Skeletal muscle tissue (tissue), 4 donors: Measurements from ENCODE around the gene ULBP2. TPM values are rescaled to one million over a fixed set of nuclear protein-coding genes. Genes with fewer than 3 reads are reported as not detected.

Experiments
- H3K27ac ChIP-seq: one replicate; pipeline ENCODE4 v1.7.0; 2013; ENCODE audit warnings: mild to moderate bottlenecking, low read depth, low read length, inconsistent platforms
- H3K27me3 ChIP-seq, 3 donors: one replicate each; pipeline ENCODE4 v1.7.0; 2013; ENCODE audit warnings: low read length in 3 of 3; ENCODE audit not compliant: control insufficient read depth in 3 of 3, insufficient read depth in 3 of 3
- H3K36me3 ChIP-seq, 3 donors: one replicate each; pipeline ENCODE4 v1.7.0; 2013; ENCODE audit warnings: low read length in 3 of 3; ENCODE audit not compliant: control insufficient read depth in 3 of 3, insufficient read depth in 3 of 3
- H3K4me1 ChIP-seq, 3 donors: one replicate each; pipeline ENCODE4 v1.7.0; 2013; ENCODE audit warnings: low read length in 3 of 3, mild to moderate bottlenecking in 3 of 3; ENCODE audit not compliant: control insufficient read depth in 3 of 3, insufficient read depth in 3 of 3
- H3K4me3 ChIP-seq, 3 donors: one replicate each; pipeline ENCODE4 v1.7.0; 2013; ENCODE audit warnings: low read length in 3 of 3
- H3K9ac ChIP-seq, 3 donors: one replicate each; pipeline ENCODE4 v1.7.0; 2013; ENCODE audit warnings: low read length in 3 of 3, mild to moderate bottlenecking in 3 of 3, moderate library complexity in 2 of 3, low read depth in 1 of 3
- H3K9me3 ChIP-seq, 3 donors: one replicate each; pipeline ENCODE4 v1.7.0; 2013; ENCODE audit warnings: low read length in 3 of 3; ENCODE audit not compliant: control insufficient read depth in 3 of 3
- total RNA-seq: library from RNA; depleted of rRNA; stranded (reverse); fragments of >200 nt; gene quantifications from one replicate; pipeline ENCODE4 v1.2.3, GENCODE V29; 2014
- donor health status: Osteomylitis.

The ULBP2 gene, protein sequence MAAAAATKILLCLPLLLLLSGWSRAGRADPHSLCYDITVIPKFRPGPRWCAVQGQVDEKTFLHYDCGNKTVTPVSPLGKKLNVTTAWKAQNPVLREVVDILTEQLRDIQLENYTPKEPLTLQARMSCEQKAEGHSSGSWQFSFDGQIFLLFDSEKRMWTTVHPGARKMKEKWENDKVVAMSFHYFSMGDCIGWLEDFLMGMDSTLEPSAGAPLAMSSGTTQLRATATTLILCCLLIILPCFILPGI
- total RNA-seq = not detected

DNA sequence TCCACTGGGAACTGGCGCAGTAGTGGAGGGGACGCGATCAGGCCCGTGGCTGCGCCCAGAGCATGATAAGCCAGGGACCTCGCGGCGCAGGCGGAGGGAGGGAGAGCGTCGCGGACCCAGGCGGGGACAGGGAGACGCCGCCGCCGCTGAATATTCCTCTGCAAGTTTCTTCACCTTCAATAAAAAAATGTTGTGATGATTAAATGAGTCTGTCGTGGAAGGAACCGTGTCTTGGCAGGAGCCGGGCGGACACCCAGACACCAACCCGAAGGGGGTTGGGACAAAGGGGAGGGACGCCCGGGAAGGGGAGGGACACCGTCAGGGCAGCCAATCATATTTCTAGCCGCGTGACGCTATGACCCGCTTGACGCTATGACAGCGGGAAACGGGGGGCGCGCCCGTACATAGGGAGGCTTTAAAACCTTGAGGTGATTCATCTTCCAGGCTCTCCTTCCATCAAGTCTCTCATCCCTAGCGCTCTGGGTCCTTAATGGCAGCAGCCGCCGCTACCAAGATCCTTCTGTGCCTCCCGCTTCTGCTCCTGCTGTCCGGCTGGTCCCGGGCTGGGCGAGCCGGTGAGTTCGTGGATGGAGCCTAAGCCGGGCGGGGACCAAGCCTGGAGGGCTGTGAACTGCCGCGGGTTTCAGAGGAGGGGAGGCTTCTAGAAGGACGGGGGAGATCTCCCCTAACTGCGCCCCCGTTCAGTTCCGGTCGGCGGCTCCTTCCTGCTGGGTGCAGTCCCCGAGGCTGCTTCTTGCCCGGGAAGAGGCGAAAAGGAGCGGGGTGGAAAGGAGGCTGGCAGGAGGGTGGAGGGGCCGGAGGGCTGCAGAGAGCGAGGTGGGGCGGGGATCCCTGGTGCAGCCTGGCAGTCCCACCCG, at the start of gene ULBP2:
Gene ULBP2, plus strand, starts transcription at position 432 of the 878 bp plus-strand sequence. Its CDS starts 59 bp downstream, at position 491.
- Histone ChIP-seq H3K4me1 (peaks cover 11 to 22% (median 15%) of the 10 kb centered on the region in 3 donors), H3K36me3 (no peaks in the 10 kb centered on the region), H3K27ac (no peak within 1 kb of the TSS), H3K9me3 (no peaks in the 10 kb centered on the region), H3K27me3 (peaks cover 36 to 56% (median 39%) of the 10 kb centered on the region in 3 donors), H3K9ac (peak within 1 kb of the TSS in 2 of 3 donors; percentile 64 to 70), H3K4me3 (peak within 1 kb of the TSS; percentile 75 to 79 (median 78))

DNA sequence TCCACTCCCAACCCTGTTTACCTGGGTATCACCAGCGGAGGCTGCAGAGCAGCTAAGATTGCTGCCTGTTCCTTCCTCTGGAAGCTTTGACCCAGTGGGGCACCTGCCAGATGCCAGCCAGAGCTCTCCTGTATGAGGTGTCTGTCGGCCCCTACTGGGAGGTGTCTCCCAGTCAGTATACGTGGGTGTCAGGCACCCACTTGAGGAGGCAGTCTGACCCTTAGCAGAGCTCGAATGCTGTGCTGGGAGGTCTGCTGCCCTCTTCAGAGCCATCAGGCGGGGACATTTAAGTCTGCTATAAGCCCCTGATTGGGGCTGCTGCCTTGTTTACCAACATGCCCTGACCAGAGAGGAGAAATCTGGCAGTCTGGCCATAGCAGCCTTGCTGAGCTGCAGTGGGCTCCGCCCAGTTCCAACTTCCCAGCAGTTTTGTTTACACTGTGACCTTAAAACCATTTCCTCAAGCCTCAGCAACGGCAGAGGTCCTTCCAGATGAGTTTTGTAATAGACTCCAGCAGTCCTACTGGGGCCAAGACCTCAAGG, 46.7 kb upstream of the ULBP2 start:
- H3K9ac ChIP-seq = peak overlapping the region in 2 of 3 donors; percentile 52 to 62
- H3K9me3 ChIP-seq = no peaks in the 10 kb centered on the region
- H3K36me3 ChIP-seq = no peaks in the 10 kb centered on the region
- peak overlapping the region; percentile 13 to 30 (median 20) for H3K4me3 ChIP-seq
- H3K4me1 ChIP-seq = peaks cover 39 to 46% (median 45%) of the 10 kb centered on the region in 3 donors
- no peaks in the 10 kb centered on the region for H3K27me3 ChIP-seq
- H3K27ac ChIP-seq = peak overlapping the region; percentile 75

DNA sequence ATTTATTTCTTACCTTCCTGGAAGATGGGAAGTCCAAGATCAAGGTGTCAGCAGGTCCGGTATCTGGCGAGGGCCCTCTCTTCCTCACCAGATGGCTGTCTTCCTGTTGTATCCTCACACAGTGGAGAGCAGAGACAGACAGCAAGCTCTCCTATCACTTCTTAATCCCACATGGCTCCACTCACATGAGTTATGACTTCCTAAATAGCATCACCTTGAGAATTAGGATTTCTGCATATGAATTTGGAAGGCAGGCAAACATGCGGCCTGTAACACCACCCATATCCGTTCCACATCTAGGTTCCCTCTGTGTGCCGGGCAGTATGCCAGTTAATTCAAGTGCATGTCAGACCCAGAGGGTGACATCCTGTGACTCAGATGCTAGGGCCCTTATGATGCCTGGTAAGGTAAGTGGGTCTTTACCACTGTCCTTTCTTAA, 46.0 kb upstream of the ULBP2 start:
- H3K4me3 ChIP-seq = peak overlapping the region in 2 of 3 donors; percentile 17 to 20
- H3K9ac ChIP-seq = peak overlapping the region in 1 of 3 donors; percentile 8
- no peaks in the 10 kb centered on the region for H3K27me3 ChIP-seq
- peak overlapping the region; percentile 75 for H3K27ac ChIP-seq
- no peaks in the 10 kb centered on the region for H3K36me3 ChIP-seq
- peaks cover 32 to 39% (median 39%) of the 10 kb centered on the region in 3 donors for H3K4me1 ChIP-seq
- H3K9me3 ChIP-seq = no peaks in the 10 kb centered on the region

DNA sequence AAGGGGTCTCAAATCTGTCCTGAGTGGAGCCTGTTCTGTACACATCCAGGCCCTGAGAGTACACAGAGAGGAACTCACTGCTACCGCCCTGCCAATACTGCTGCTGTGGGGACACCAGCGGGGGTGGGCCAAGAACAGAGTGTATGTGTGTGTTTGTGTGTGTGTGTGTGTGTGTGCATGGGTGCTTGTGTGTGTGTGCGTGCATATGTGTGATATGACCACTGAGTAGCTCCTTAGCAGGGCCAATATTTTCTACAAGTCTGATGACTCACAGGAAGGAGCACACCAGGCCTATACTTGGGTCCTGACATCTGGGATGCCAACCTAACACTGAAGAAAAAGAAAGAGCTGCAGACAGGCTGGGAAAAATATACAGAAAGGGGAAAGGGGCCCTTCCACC, 45.3 kb upstream of the ULBP2 start:
- peak overlapping the region in 1 of 3 donors; percentile 28 for H3K9ac ChIP-seq
- H3K27ac ChIP-seq = peak overlapping the region; percentile 75

DNA sequence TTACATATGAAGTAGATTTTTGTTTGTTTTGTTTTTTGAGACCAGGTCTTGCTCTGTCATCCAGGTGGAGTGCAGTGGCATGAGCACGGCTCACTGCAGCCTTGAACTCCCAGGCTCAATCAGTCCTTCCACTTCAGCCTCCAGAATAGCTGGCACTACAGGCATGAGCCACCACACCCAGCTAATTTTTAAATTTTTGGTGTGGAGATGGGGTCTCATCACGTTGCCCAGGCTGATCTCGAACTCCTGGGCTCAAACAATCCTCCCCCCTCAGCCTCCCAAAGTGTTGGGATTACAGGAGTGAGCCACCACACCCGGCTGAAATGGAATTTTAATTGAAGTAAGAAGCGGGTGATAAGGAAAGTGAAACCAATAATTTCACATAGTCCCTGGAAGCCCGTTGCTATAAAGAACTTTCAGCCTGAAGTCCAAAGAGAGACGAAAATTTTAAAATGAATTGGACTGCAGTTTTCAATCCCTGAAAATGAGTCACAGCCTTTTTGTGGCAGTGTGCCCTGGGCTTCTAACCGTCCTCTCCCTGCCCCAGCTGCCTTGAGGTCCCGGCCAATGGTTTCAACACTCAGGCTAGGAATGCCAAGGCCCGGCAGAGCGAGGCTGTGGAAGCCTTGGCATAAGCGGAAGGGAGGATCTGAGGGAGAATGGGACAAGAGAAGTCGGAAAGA, 44.7 kb upstream of the ULBP2 start:
- H3K4me1 ChIP-seq = peaks cover 32 to 39% (median 37%) of the 10 kb centered on the region in 3 donors
- no peaks in the 10 kb centered on the region for H3K36me3 ChIP-seq
- peak overlapping the region; percentile 41 to 48 (median 44) for H3K4me3 ChIP-seq
- H3K27me3 ChIP-seq = no peaks in the 10 kb centered on the region
- peak overlapping the region; percentile 75 for H3K27ac ChIP-seq
- H3K9ac ChIP-seq = peak overlapping the region in 2 of 3 donors; percentile 28 to 33
- H3K9me3 ChIP-seq = no peaks in the 10 kb centered on the region

More for the DNA sequence above, 45.3 kb upstream of the ULBP2 start:
- no peaks in the 10 kb centered on the region for H3K36me3 ChIP-seq
- H3K27me3 ChIP-seq = no peaks in the 10 kb centered on the region
- no peaks in the 10 kb centered on the region for H3K9me3 ChIP-seq
- no peak overlapping the region for H3K4me3 ChIP-seq
- H3K4me1 ChIP-seq = peaks cover 32 to 39% (median 37%) of the 10 kb centered on the region in 3 donors

DNA sequence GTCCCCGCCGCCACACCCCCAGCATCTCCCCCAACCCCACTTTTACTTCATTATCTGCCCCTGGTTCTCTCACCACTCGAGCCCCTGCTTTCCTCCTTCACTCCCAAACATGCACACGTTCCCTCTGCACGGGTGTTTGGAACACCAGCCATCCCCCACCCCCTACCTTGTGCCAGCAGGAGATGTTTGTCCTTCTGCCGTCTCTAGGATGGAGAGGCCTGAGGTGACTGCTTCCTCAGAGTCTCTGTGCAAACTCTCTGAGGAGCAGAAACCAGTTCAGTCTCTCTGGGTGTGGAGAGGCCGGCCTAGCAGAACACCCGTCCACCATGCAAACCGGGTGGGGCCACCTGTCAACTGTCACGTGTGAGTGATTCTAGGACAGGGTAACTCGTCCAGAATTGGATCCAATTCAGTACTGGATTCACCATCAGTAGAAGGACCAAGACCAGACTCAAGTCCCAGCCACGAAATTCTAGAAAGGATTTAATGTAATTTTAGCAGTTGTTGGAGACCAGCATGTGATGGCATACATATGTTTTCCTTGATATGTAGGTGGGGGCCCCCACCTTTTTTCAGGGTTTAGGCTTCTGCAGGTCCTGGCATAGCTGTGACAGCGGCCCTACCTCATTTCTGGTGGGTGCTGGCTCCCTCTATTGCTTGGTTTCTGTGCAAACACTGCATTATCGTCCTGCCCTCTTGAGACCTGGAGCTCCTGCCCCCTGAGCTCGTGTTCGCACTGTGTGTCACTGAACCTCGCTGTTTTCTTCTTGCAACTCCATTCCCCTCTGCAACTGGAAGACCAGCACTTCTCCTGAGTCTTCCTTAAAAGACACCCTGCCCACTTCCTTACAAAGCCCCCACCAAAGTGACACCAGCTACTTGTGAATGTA, 43.7 kb upstream of the ULBP2 start, which contains the start of gene RAET1E:
Gene RAET1E, minus strand, starts transcription at position 259 of the 890 bp plus-strand sequence. CDS start 7,212 bp downstream, outside the sequence.
- Histone ChIP-seq H3K9ac (peak within 1 kb of the TSS in 2 of 3 donors; percentile 28 to 33), H3K9me3 (no peaks in the 10 kb centered on the region), H3K4me3 (peak within 1 kb of the TSS; percentile 41 to 48 (median 44)), H3K27me3 (no peaks in the 10 kb centered on the region), H3K27ac (peak within 1 kb of the TSS; percentile 75), H3K4me1 (peaks cover 32 to 39% (median 37%) of the 10 kb centered on the region in 3 donors), H3K36me3 (no peaks in the 10 kb centered on the region)

DNA sequence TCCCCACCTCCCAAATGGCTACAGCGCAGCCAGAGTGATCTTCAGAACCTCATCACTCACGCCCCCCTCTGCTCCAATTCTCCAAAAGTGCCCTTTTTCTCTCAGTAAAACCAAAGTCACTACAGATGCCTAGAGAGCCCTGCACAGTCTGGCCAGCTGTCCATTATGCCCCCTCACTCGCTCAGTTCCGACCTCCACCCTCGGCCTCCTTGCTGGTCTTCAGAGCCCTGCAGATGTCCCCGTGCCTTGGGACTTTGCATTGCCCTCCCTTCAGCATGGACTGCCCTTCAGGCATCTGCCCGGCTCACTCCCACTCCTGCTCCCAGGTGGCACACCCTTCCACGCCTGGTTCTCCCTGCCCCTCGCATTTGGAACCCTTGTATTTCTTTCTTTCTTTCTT, 42.8 kb upstream of the ULBP2 start:
- no peaks in the 10 kb centered on the region for H3K9me3 ChIP-seq
- peaks cover 32 to 39% (median 37%) of the 10 kb centered on the region in 3 donors for H3K4me1 ChIP-seq
- no peaks in the 10 kb centered on the region for H3K27me3 ChIP-seq
- H3K27ac ChIP-seq = no peak overlapping the region
- no peak overlapping the region for H3K4me3 ChIP-seq
- no peak overlapping the region for H3K9ac ChIP-seq
- H3K36me3 ChIP-seq = no peaks in the 10 kb centered on the region

DNA sequence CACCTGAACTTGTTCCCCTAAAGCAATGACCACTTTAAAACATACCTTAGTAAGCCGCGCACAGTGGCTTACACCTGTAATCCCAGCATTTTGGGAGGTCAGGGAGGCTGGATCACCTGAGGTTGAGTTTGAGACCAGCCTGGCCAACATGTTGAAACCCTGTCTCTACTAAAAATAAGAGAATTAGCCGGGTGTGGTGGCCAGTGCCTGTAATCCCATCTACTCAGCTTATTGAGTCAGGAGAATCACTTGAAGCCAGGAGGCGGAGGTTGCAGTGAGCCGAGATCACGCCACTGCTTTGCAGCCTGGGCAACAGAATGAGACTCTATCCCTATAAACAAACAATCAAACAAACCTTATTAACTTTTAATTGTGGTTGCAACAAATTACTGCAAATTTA, 42.3 kb upstream of the ULBP2 start:
- Histone ChIP-seq H3K4me1 (peaks cover 32 to 43% (median 37%) of the 10 kb centered on the region in 3 donors), H3K9me3 (no peaks in the 10 kb centered on the region)

More for the DNA sequence above, 42.3 kb upstream of the ULBP2 start:
- H3K27me3 ChIP-seq = no peaks in the 10 kb centered on the region
- H3K4me3 ChIP-seq = no peak overlapping the region
- no peaks in the 10 kb centered on the region for H3K36me3 ChIP-seq
- H3K9ac ChIP-seq = no peak overlapping the region
- no peak overlapping the region for H3K27ac ChIP-seq
